H1 (cell line): ENCODE measurements around the gene DBH. TPM values are rescaled to one million over a fixed set of nuclear protein-coding genes. Genes with fewer than 3 reads are reported as not detected.
A peak's percentile ranks its signal among the peaks of the same experiment; 100 is the strongest.

ENCODE experiments used
- CTCF ChIA-PET: fragments of 300-600 bp; sonication (Branson Sonifier 250); formaldehyde crosslinking; loops from one replicate; lab custom pipeline; 2021; ENCODE audit not compliant: partially characterized antibody; lab: Charles Lee
- POLR2A ChIA-PET: fragments of 300-600 bp; sonication (Branson Sonifier 250); formaldehyde crosslinking; loops from one replicate; lab custom pipeline; 2021; ENCODE audit warnings: inconsistent platforms; ENCODE audit not compliant: partially characterized antibody; lab: Charles Lee
- DNase-seq, 2 experiments: peaks; one replicate each; pipeline versions ENCODE4 v3.0.0 to v3.0.0-alpha.2; 2010 to 2022; ENCODE audit warnings: low spot score in 2 of 2, low read depth in 1 of 2, mixed read lengths in 1 of 2
- FAIRE-seq: peaks from 2 replicates; lab custom pipeline; 2011; peaks lifted over from hg19 to GRCh38; lab: Jason Lieb, UNC
- H2AFZ ChIP-seq: 2 replicates; pipeline ENCODE4 v1.8.1; 2012; ENCODE audit warnings: low read length, inconsistent platforms
- H2AK5ac ChIP-seq: 2 replicates; pipeline ENCODE4 v1.6.1; 2013; ENCODE audit warnings: low read depth, low read length
- H2BK120ac ChIP-seq: replicated peaks from 2 replicates; pipeline ENCODE3; 2013; ENCODE audit warnings: low read depth, low read length, inconsistent platforms
- H2BK12ac ChIP-seq: 2 replicates; pipeline ENCODE4 v1.6.1; 2013; ENCODE audit warnings: low read depth, low read length
- H2BK15ac ChIP-seq: 2 replicates; pipeline ENCODE4 v1.6.1; 2013; ENCODE audit warnings: low read length
- H2BK20ac ChIP-seq: 2 replicates; pipeline ENCODE4 v1.6.1; 2013; ENCODE audit warnings: low read length
- H2BK5ac ChIP-seq: 2 replicates; pipeline ENCODE4 v1.6.1; 2013; ENCODE audit warnings: low read depth, low read length
- H3K14ac ChIP-seq: 2 replicates; pipeline ENCODE4 v1.6.1; 2013; ENCODE audit warnings: inconsistent platforms; ENCODE audit not compliant: insufficient read length
- H3K18ac ChIP-seq: 2 replicates; pipeline ENCODE4 v1.6.1; 2013; ENCODE audit warnings: low read length; ENCODE audit errors: extremely low read depth
- H3K23ac ChIP-seq: 2 replicates; pipeline ENCODE4 v1.6.1; 2013; ENCODE audit warnings: inconsistent platforms; ENCODE audit not compliant: insufficient read length
- H3K23me2 ChIP-seq: 2 replicates; pipeline ENCODE4 v1.6.1; 2013; ENCODE audit warnings: low read depth, low read length
- H3K27ac ChIP-seq: 2 replicates; pipeline ENCODE4 v1.6.1; 2011; ENCODE audit warnings: low read depth, low read length, inconsistent platforms
- H3K27me3 ChIP-seq, 4 experiments: replicated peaks in 1 of 4; 1 replicate in 1 of 4; 2 replicates in 3 of 4; pipeline versions ENCODE4 v1.6.1 to v1.8.1; 2011 to 2013; ENCODE audit warnings: low read length in 3 of 4, mild to moderate bottlenecking in 3 of 4, inconsistent platforms in 2 of 4, mixed read lengths in 2 of 4, moderate library complexity in 1 of 4; ENCODE audit not compliant: control insufficient read depth in 3 of 4, insufficient read depth in 3 of 4; ENCODE audit errors: extremely low read depth in 1 of 4
- H3K36me3 ChIP-seq, 4 experiments: 2 replicates each; pipeline versions ENCODE4 v1.6.1 to v1.8.1; 2011 to 2013; ENCODE audit warnings: mild to moderate bottlenecking in 4 of 4, low read length in 3 of 4, moderate library complexity in 2 of 4, control low read depth in 1 of 4, inconsistent platforms in 1 of 4; ENCODE audit not compliant: insufficient read depth in 4 of 4, control insufficient read depth in 2 of 4
- H3K4ac ChIP-seq: replicated peaks from 2 replicates; pipeline ENCODE3; 2013; ENCODE audit warnings: low read length, low read depth, mixed read lengths, inconsistent platforms; ENCODE audit not compliant: insufficient read length
- H3K4me1 ChIP-seq, 4 experiments: replicated peaks in 1 of 4; 1 replicate in 1 of 4; 2 replicates in 3 of 4; pipeline versions ENCODE4 v1.6.1 to v1.8.1; 2011 to 2013; ENCODE audit warnings: low read length in 3 of 4, inconsistent platforms in 2 of 4, mixed read lengths in 1 of 4; ENCODE audit not compliant: insufficient read depth in 4 of 4, control insufficient read depth in 3 of 4
- H3K4me2 ChIP-seq, 2 experiments: 2 replicates each; pipeline versions ENCODE4 v1.6.1 to v1.8.1; 2011 to 2013; ENCODE audit warnings: low read depth in 2 of 2, low read length in 2 of 2, control low read depth in 1 of 2, inconsistent platforms in 1 of 2, mild to moderate bottlenecking in 1 of 2; ENCODE audit not compliant: insufficient read depth in 1 of 2
- H3K4me3 ChIP-seq, 4 experiments: fragments of 200-600, 300-600 bp in 1 of 4; sonication (generic), shearing (Covaris generic), sonication (Bioruptor Twin) in 1 of 4; 2 replicates each; pipeline versions ENCODE4 v1.5.1 to v1.8.1; 2011 to 2016; ENCODE audit warnings: low read length in 4 of 4, low read depth in 3 of 4, control low read depth in 2 of 4, inconsistent platforms in 2 of 4, mild to moderate bottlenecking in 2 of 4, mixed read lengths in 1 of 4, moderate library complexity in 1 of 4; ENCODE audit not compliant: insufficient read depth in 2 of 4; ENCODE audit errors: extremely low read depth in 1 of 4
- H3K56ac ChIP-seq: replicated peaks from 2 replicates; pipeline ENCODE3; 2013; ENCODE audit warnings: low read depth, mild to moderate bottlenecking, mixed read lengths, low read length, inconsistent platforms; ENCODE audit not compliant: insufficient read length
- H3K79me1 ChIP-seq: 2 replicates; pipeline ENCODE4 v1.6.1; 2013; ENCODE audit warnings: low read depth, low read length, control low read depth
- H3K79me2 ChIP-seq, 2 experiments: 2 replicates each; pipeline versions ENCODE4 v1.6.1 to v1.8.1; 2012 to 2013; ENCODE audit warnings: low read length in 2 of 2, mild to moderate bottlenecking in 2 of 2, inconsistent platforms in 1 of 2; ENCODE audit not compliant: insufficient read depth in 2 of 2, control insufficient read depth in 1 of 2
- H3K9ac ChIP-seq, 4 experiments: replicated peaks in 1 of 4; 1 replicate in 1 of 4; 2 replicates in 3 of 4; pipeline versions ENCODE4 v1.6.1 to v1.8.1; 2011 to 2013; ENCODE audit warnings: low read depth in 3 of 4, low read length in 3 of 4, control low read depth in 2 of 4, mild to moderate bottlenecking in 2 of 4, moderate library complexity in 2 of 4, inconsistent platforms in 1 of 4; ENCODE audit errors: extremely low read depth in 1 of 4
- H3K9me3 ChIP-seq, 2 experiments: 2 replicates each; pipeline versions ENCODE4 v1.6.1 to v1.8.1; 2012 to 2013; ENCODE audit warnings: mild to moderate bottlenecking in 2 of 2, moderate library complexity in 2 of 2, control low read depth in 1 of 2, inconsistent platforms in 1 of 2, low read depth in 1 of 2, low read length in 1 of 2, mixed read lengths in 1 of 2; ENCODE audit not compliant: insufficient read depth in 2 of 2
- H4K20me1 ChIP-seq, 2 experiments: replicated peaks in 1 of 2; 2 replicates each; pipeline versions ENCODE3 to v1.8.1; 2011 to 2013; ENCODE audit warnings: inconsistent platforms in 2 of 2, low read length in 2 of 2, mild to moderate bottlenecking in 1 of 2; ENCODE audit not compliant: insufficient read depth in 2 of 2, control insufficient read depth in 1 of 2
- H4K5ac ChIP-seq: 2 replicates; pipeline ENCODE4 v1.6.1; 2013; ENCODE audit warnings: low read length, low read depth, mixed read lengths, inconsistent platforms; ENCODE audit not compliant: insufficient read length
- H4K8ac ChIP-seq: 2 replicates; pipeline ENCODE4 v1.8.0; 2013; ENCODE audit warnings: mild to moderate bottlenecking, moderate library complexity, low read length, inconsistent platforms; ENCODE audit not compliant: insufficient read depth; ENCODE audit errors: extremely low read depth
- H4K91ac ChIP-seq: replicated peaks from 2 replicates; pipeline ENCODE3; 2013; ENCODE audit warnings: low read length, mixed read lengths, inconsistent platforms; ENCODE audit not compliant: insufficient read length
- EP300 ChIP-seq, 2 experiments: IDR thresholded peaks; 1 replicate in 1 of 2; 2 replicates in 1 of 2; pipeline ENCODE4 v1.6.1; 2011 to 2012; ENCODE audit warnings: low read depth in 2 of 2, low read length in 2 of 2, mild to moderate bottlenecking in 2 of 2, borderline replicate concordance in 1 of 2, inconsistent platforms in 1 of 2, moderate library complexity in 1 of 2
- GTF2F1 ChIP-seq: IDR thresholded peaks from 2 replicates; pipeline ENCODE4 v1.6.1; 2012; ENCODE audit warnings: low read depth, low read length, improper control_type of control experiment, borderline replicate concordance
- HDAC6 ChIP-seq: IDR thresholded peaks from one replicate; pipeline ENCODE4 v1.7.1; 2012; ENCODE audit warnings: low read depth, mild to moderate bottlenecking, inconsistent platforms, low read length, moderate library complexity
- KDM1A ChIP-seq: fragments of 200-600, 300-600 bp; sonication (generic); IDR thresholded peaks from 2 replicates; pipeline ENCODE4 v1.7.1; 2016; ENCODE audit warnings: mild to moderate bottlenecking, low read length, borderline replicate concordance
- KDM5A ChIP-seq: fragments of 200-600 bp; IDR thresholded peaks from 2 replicates; pipeline ENCODE4 v1.7.1; 2012; ENCODE audit warnings: mild to moderate bottlenecking, low read length, inconsistent platforms, mixed read lengths
- MAFK ChIP-seq: IDR thresholded peaks from 2 replicates; pipeline ENCODE4 v1.6.1; 2012; ENCODE audit warnings: low read depth, mild to moderate bottlenecking, improper control_type of control experiment, low read length
- POLR2A ChIP-seq, 2 experiments: IDR thresholded peaks; 1 replicate in 1 of 2; 2 replicates in 1 of 2; pipeline ENCODE4 v1.6.1; 2011; ENCODE audit warnings: low read depth in 2 of 2, low read length in 2 of 2, mild to moderate bottlenecking in 2 of 2; ENCODE audit errors: control extremely low read depth in 1 of 2
- POU5F1 ChIP-seq: IDR thresholded peaks from 2 replicates; pipeline ENCODE4 v1.6.1; 2011; ENCODE audit warnings: low read depth, mild to moderate bottlenecking, low read length, moderate library complexity
- RXRA ChIP-seq: IDR thresholded peaks from 2 replicates; pipeline ENCODE4 v1.6.1; 2011; ENCODE audit warnings: low read depth, mild to moderate bottlenecking, low read length, moderate library complexity; ENCODE audit not compliant: insufficient read depth
- SP1 ChIP-seq: IDR thresholded peaks from 2 replicates; pipeline ENCODE4 v1.6.1; 2011; ENCODE audit warnings: low read depth, low read length
- SP4 ChIP-seq: IDR thresholded peaks from 2 replicates; pipeline ENCODE4 v1.6.1; 2012; ENCODE audit warnings: low read length, inconsistent platforms
- WGBS, 2 experiments: shearing (Covaris generic) in 1 of 2; methylation state at CpG; one replicate each; pipeline versions ENCODE4 v1.1.6 to v1.1.7; 2013 to 2015; ENCODE audit warnings: low lambda C conversion rate in 2 of 2, mixed read lengths in 2 of 2, inconsistent platforms in 1 of 2, low coverage in 1 of 2, missing lambda C conversion rate in 1 of 2; ENCODE audit not compliant: insufficient replicate concordance in 2 of 2, insufficient coverage in 1 of 2, insufficient read length in 1 of 2; ENCODE audit errors: extremely low coverage in 1 of 2, missing lambda C conversion rate in 1 of 2; 5-methylcytosine and 5-hydroxymethylcytosine counted together
- polyA plus RNA-seq, 7 experiments: library from polyadenylated mRNA; depleted of rRNA in 3 of 7; stranded (reverse) in 5 of 7; unstranded in 2 of 7; fragments of >200 nt in 5 of 7; fragments of 200-250 nt in 2 of 7; gene quantifications; 1 replicate in 5 of 7; 2 replicates in 1 of 7; 4 replicates in 1 of 7; pipeline versions ENCODE4 v1.2.1 to v1.2.3, GENCODE V29; 2011 to 2013; ENCODE audit warnings: missing spikeins in 2 of 7, mixed read lengths in 2 of 7
- total RNA-seq: library from RNA; stranded (reverse); fragmentation: NEBNext Ultra II Directional; extraction: Animal tissue kit (Norgen Biotek cat#: 25700); gene quantifications from 2 replicates; pipeline ENCODE4 v1.2.1, GENCODE V29; 2021
- TF ChIP-seq, protein P1 (sequence below): IDR thresholded peaks from 2 replicates; pipeline ENCODE4 v1.6.1; 2011; ENCODE audit warnings: low read length, improper control_type of control experiment

DBH gene
- total and polyA plus RNA-seq, 2 of the 8 experiments (the other 6 are each of a cell fraction or from before 2014, with no cell fraction given): 0.18 TPM; not detected in 1

DNA sequence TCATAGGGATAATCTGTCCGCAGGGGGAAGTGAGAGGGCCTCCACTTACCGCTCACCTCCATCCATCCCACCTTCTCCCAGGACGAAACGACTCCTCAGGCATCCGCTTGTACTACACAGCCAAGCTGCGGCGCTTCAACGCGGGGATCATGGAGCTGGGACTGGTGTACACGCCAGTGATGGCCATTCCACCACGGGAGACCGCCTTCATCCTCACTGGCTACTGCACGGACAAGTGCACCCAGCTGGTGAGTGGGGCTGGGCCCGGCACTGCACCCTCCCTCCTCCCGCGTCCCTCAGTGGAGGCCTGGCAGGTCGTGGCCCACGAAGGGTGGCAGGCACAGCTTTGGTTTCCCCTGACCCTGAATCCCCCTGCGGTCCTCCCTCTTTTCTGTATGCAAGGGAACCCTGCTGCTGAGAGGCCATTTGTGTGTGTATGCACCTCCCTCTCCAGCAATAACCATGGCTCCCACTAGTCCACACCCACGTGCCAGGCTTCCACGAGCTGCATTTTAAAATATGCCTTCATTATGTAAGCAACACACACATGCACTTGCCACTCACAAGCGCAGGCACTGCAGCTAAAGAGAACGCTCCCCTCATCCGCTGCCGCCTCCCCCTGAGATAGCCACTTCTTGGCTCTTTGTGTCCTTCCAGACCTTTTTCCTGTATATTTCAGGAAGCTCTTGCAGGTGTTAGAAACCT lies 11.8 kb downstream of the DBH start:
- Histone ChIP-seq H3K9ac (no peak overlapping the region), H3K23me2 (0 out of 2 replicates have a peak, but pooled peaks cover 1% of the 10 kb centered on the region), H4K5ac (no peak overlapping the region), H3K4me2 (no peak overlapping the region), H3K56ac (no peak overlapping the region), H2BK15ac (0 out of 2 replicates have a peak overlapping the region, but pooled peaks have one; percentile 49), H2AK5ac (no peak overlapping the region), H3K27me3 (no peaks in the 10 kb centered on the region), H3K4me1 (peaks cover 0 to 5% (median 0%) of the 10 kb centered on the region in 4 experiments; a peak in 2 of 7 replicates), H3K36me3 (no peaks in the 10 kb centered on the region), H3K9me3 (no peaks in the 10 kb centered on the region), H2BK5ac (no peak overlapping the region), H4K91ac (no peak overlapping the region), H4K8ac (no peak overlapping the region), H3K4me3 (no peak overlapping the region), H2BK120ac (no peak overlapping the region), H2BK20ac (no peak overlapping the region), H3K27ac (no peak overlapping the region), H3K79me1 (no peaks in the 10 kb centered on the region; the same call in 1 of the 2 replicates), H3K23ac (no peak overlapping the region), H3K14ac (no peak overlapping the region), H3K4ac (no peak overlapping the region), H3K79me2 (no peaks in the 10 kb centered on the region), H4K20me1 (no peaks in the 10 kb centered on the region), H3K18ac (no peak overlapping the region), H2BK12ac (no peak overlapping the region), H2AFZ (no peak overlapping the region)
- FAIRE-seq (no peak), DNase-seq (no peak)
- WGBS, 2 experiments: 88% methylated on average over 22 of the region's 25 CpGs; no CpG with 5 or more reads in 1 of the 2 experiments
- ChIA-PET CTCF (interaction anchor here (0.9 to 3.4 kb wide), 5 partner anchors 11 to 248 kb away, joined by 3 to 11 read pairs (median 3); partner anchors contain the start of gene DBH), POLR2A (interaction anchor here (1.2 kb wide), 1 partner anchor 12 kb away, joined by 3 read pairs; no protein-coding TSS in a partner anchor)
- no peak for TF ChIP-seq GTF2F1
- no peak for TF ChIP-seq HDAC6
- TF ChIP-seq MAFK: no peak
- no peak for TF ChIP-seq SP1
- TF ChIP-seq EP300 (IDR thresholded peaks at IDR 0.05; ENCODE audit: borderline replicate concordance in 1 of 2, low read depth in 2 of 2, low read length in 2 of 2): no peak
- no peak for TF ChIP-seq SP4
- TF ChIP-seq POLR2A (IDR thresholded peaks at IDR 0.05; ENCODE audit: control extremely low read depth in 1 of 2, low read depth in 2 of 2, low read length in 2 of 2): no peak
- no peak for TF ChIP-seq KDM1A
- no peak for TF ChIP-seq RXRA
- TF ChIP-seq POU5F1: no peak
- TF ChIP-seq, protein P1, sequence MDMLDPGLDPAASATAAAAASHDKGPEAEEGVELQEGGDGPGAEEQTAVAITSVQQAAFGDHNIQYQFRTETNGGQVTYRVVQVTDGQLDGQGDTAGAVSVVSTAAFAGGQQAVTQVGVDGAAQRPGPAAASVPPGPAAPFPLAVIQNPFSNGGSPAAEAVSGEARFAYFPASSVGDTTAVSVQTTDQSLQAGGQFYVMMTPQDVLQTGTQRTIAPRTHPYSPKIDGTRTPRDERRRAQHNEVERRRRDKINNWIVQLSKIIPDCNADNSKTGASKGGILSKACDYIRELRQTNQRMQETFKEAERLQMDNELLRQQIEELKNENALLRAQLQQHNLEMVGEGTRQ: no peak
- no peak for TF ChIP-seq KDM5A
